A673 (cell line): ENCODE measurements around the gene PARD6G.

Experiments used
- CTCF ChIP-seq: fragments of 300-800, 200-600 bp; sonication (generic); conservative IDR thresholded peaks from 2 replicates; pipeline ENCODE4 v1.5.1; 2017; ENCODE audit warnings: low read depth, mild to moderate bottlenecking, antibody characterized with exemption, low read length, moderate library complexity, mixed read lengths
- EZH2 ChIP-seq: fragments of 200-600 bp; sonication (generic); IDR thresholded peaks from 2 replicates; pipeline ENCODE4 v1.6.1; 2017; ENCODE audit warnings: borderline replicate concordance, low read depth, mild to moderate bottlenecking, mixed read lengths, antibody characterized with exemption, low read length; ENCODE audit not compliant: poor library complexity, severe bottlenecking

GRCh38 chr18:80136679-80137078 is 110.6 kb downstream of the PARD6G start:
- TF ChIP-seq CTCF (no peak), EZH2 (no peak)
